Effector CD4-positive, alpha-beta T cell (primary cell): Measurements from ENCODE around the gene PXT1.

Source experiments
- DNase-seq: peaks from one replicate; pipeline ENCODE4 v3.0.0-alpha.2; 2020

The PXT1 gene

GRCh38 chr6:36387440-36388303, 55.0 kb downstream of the PXT1 start, which contains the start of gene ETV7:
Gene ETV7, minus strand, starts transcription at chr6:36387669. Its CDS starts 128 bp downstream, at chr6:36387541.
- peak; percentile 5 for DNase-seq

GRCh38 chr6:36386495-36387439, 55.9 kb downstream of the PXT1 start:
- peak; percentile 6 for DNase-seq

- DNase-seq: no peak
Observed at GRCh38 chr6:36384095-36384494, 58.6 kb downstream of the PXT1 start.

- no peak for DNase-seq
Observed at GRCh38 chr6:36383606-36384005, 59.0 kb downstream of the PXT1 start.

- DNase-seq: no peak
Observed at GRCh38 chr6:36382976-36383375, 59.7 kb downstream of the PXT1 start.

GRCh38 chr6:36381502-36382389, 60.9 kb downstream of the PXT1 start:
- no peak for DNase-seq

- DNase-seq: no peak
Observed at GRCh38 chr6:36380166-36380565, 62.5 kb downstream of the PXT1 start.

- DNase-seq: no peak
Observed at GRCh38 chr6:36378936-36379335, 63.7 kb downstream of the PXT1 start.

- no peak for DNase-seq
Observed at GRCh38 chr6:36378243-36378920, 64.3 kb downstream of the PXT1 start.

- DNase-seq: no peak
Observed at GRCh38 chr6:36377594-36377993, 65.1 kb downstream of the PXT1 start.

GRCh38 chr6:36376742-36377141, 65.9 kb downstream of the PXT1 start:
- no peak for DNase-seq

- DNase-seq: no peak
Observed at GRCh38 chr6:36376183-36376582, 66.5 kb downstream of the PXT1 start.

GRCh38 chr6:36375644-36376155, 67.0 kb downstream of the PXT1 start:
- no peak for DNase-seq

GRCh38 chr6:36374972-36375371, 67.7 kb downstream of the PXT1 start:
- DNase-seq: no peak

GRCh38 chr6:36374194-36374593, 68.5 kb downstream of the PXT1 start:
- DNase-seq: no peak

GRCh38 chr6:36373368-36374019, 69.2 kb downstream of the PXT1 start:
- DNase-seq: no peak

- no peak for DNase-seq
Observed at GRCh38 chr6:36372088-36372487, 70.6 kb downstream of the PXT1 start.

- no peak for DNase-seq
Observed at GRCh38 chr6:36371211-36371610, 71.4 kb downstream of the PXT1 start.

GRCh38 chr6:36370638-36371037, 72.0 kb downstream of the PXT1 start:
- DNase-seq: no peak

- DNase-seq: no peak
Observed at GRCh38 chr6:36368921-36369865, 73.5 kb downstream of the PXT1 start.
